ENCODE measurements around the gene ZSCAN16. TPM values are rescaled to one million over a fixed set of nuclear protein-coding genes. Genes with fewer than 3 reads are reported as not detected.

Gene ZSCAN16
- total and polyA plus RNA-seq, 2 of the 13 experiments (the other 11 are each of a cell fraction or from before 2014, with no cell fraction given): 5.7 to 12.7 TPM

GRCh38 chr6:28080631-28081485 is 43.6 kb upstream of the ZSCAN16 start (continued):
- peak; percentile 60; the same call in 1 of the 2 replicates for TF ChIP-seq KDM5B (CRISPR knock-in tag; IDR thresholded peaks at IDR 0.05; ENCODE audit: borderline replicate concordance)
- no peak for TF ChIP-seq ZIK1 (CRISPR knock-in tag; IDR thresholded peaks at IDR 0.05; ENCODE audit: borderline replicate concordance, low read depth)
- no peak for TF ChIP-seq CHD2 (IDR thresholded peaks at IDR 0.05; ENCODE audit: low read depth, low read length)
- TF ChIP-seq ZHX2 (IDR thresholded peaks at IDR 0.05; ENCODE audit: low read depth): peak; percentile 97
- peak; percentile 90; the same call in 1 of the 2 replicates for TF ChIP-seq ZHX2 (CRISPR knock-in tag; IDR thresholded peaks at IDR 0.05; ENCODE audit: borderline replicate concordance)
- peak; percentile 71 for TF ChIP-seq IKZF4 (CRISPR knock-in tag; IDR thresholded peaks at IDR 0.05; ENCODE audit: borderline replicate concordance, low read depth, not compliant biosample characterization)
- no peak for TF ChIP-seq ZNF10 (CRISPR knock-in tag; IDR thresholded peaks at IDR 0.05; ENCODE audit: borderline replicate concordance, low read depth)
- TF ChIP-seq ZNF629 (CRISPR knock-in tag; conservative IDR thresholded peaks at IDR 0.05): peak; percentile 70; the same call in 1 of the 2 replicates
- no peak for TF ChIP-seq SMARCC2 (IDR thresholded peaks at IDR 0.05)
- TF ChIP-seq PCBP2 (optimal IDR thresholded peaks at IDR 0.05; ENCODE audit: low read depth, low read length, poor library complexity, severe bottlenecking): no peak
- TF ChIP-seq CHD4 (IDR thresholded peaks at IDR 0.05; ENCODE audit: borderline replicate concordance, low read length): 0 out of 2 replicates have a peak, but pooled peaks have one; percentile 66
- peak; percentile 50; the same call in 1 of the 2 replicates for TF ChIP-seq CEBPG (CRISPR knock-in tag; IDR thresholded peaks at IDR 0.05)
- no peak for TF ChIP-seq HMGA1 (CRISPR knock-in tag; conservative IDR thresholded peaks at IDR 0.05)
- peak; percentile 97 for TF ChIP-seq POGZ (CRISPR knock-in tag; IDR thresholded peaks at IDR 0.05)
- TF ChIP-seq MAFF (IDR thresholded peaks at IDR 0.05; ENCODE audit: low read depth, low read length): 0 out of 2 replicates have a peak, but pooled peaks have one; percentile 10
- peak; percentile 77; the same call in 1 of the 2 replicates for TF ChIP-seq ZNF512B (CRISPR knock-in tag; IDR thresholded peaks at IDR 0.05; ENCODE audit: borderline replicate concordance)
- TF ChIP-seq ZNF616 (CRISPR knock-in tag; IDR thresholded peaks at IDR 0.05; ENCODE audit: low read depth): no peak; the same call in 1 of the 2 replicates
- no peak for TF ChIP-seq NONO (IDR thresholded peaks at IDR 0.05)
- TF ChIP-seq NONO (CRISPR knock-in tag; conservative IDR thresholded peaks at IDR 0.05): peak; percentile 96
- TF ChIP-seq NCOA2 (CRISPR knock-in tag; IDR thresholded peaks at IDR 0.05): peak; percentile 71; the same call in 1 of the 2 replicates
- no peak for TF ChIP-seq IKZF1 (IDR thresholded peaks at IDR 0.05)
- TF ChIP-seq MAF1 (CRISPR knock-in tag; IDR thresholded peaks at IDR 0.05; ENCODE audit: borderline replicate concordance): peak; percentile 95
